ENCODE results near the gene LBH.
A peak's percentile ranks its signal among the peaks of the same experiment; 100 is the strongest.
"Not testable (repeated sequence)": the region's sequence is repeated elsewhere in the genome, so short reads cannot be mapped to it uniquely, and the experiment has no call there.

LBH gene

GRCh38 chr2:30259827-30260679 is 28.7 kb downstream of the LBH start:
- DNase-seq, result no peak

- no peak for DNase-seq
Observed at GRCh38 chr2:30260941-30261340, 29.6 kb downstream of the LBH start.

GRCh38 chr2:30261695-30262211 is 30.4 kb downstream of the LBH start:
- peak; percentile 67 for DNase-seq

GRCh38 chr2:30262716-30263309 is 31.5 kb downstream of the LBH start:
- no peak for DNase-seq

- DNase-seq, result no peak
Observed at GRCh38 chr2:30264274-30264673, 32.9 kb downstream of the LBH start.

GRCh38 chr2:30265052-30266015 is 34.0 kb downstream of the LBH start:
- DNase-seq, result no peak

- DNase-seq, result peak; percentile 58
Observed at GRCh38 chr2:30266051-30266621, 34.8 kb downstream of the LBH start.

- no peak for DNase-seq
Observed at GRCh38 chr2:30266705-30267104, 35.4 kb downstream of the LBH start.

GRCh38 chr2:30267161-30267975 is 36.0 kb downstream of the LBH start:
- peak; percentile 60 for DNase-seq

GRCh38 chr2:30268296-30268871 is 37.0 kb downstream of the LBH start:
- no peak for DNase-seq

GRCh38 chr2:30269114-30269770 is 37.9 kb downstream of the LBH start:
- DNase-seq, result not testable (repeated sequence)

- DNase-seq, result no peak
Observed at GRCh38 chr2:30269771-30270145, 38.4 kb downstream of the LBH start.

GRCh38 chr2:30270166-30270565 is 38.8 kb downstream of the LBH start:
- no peak for DNase-seq

- DNase-seq, result no peak
Observed at GRCh38 chr2:30271301-30271700, 40.0 kb downstream of the LBH start.

GRCh38 chr2:30272286-30272685 is 41.0 kb downstream of the LBH start:
- DNase-seq, result no peak

- DNase-seq, result peak; percentile 29
Observed at GRCh38 chr2:30272761-30273573, 41.6 kb downstream of the LBH start.

- DNase-seq, result no peak
Observed at GRCh38 chr2:30273574-30273929, 42.2 kb downstream of the LBH start.

- no peak for DNase-seq
Observed at GRCh38 chr2:30275256-30275655, 43.9 kb downstream of the LBH start.

GRCh38 chr2:30276455-30276911 is 45.1 kb downstream of the LBH start:
- peak; percentile 27 for DNase-seq

GRCh38 chr2:30277582-30277981 is 46.2 kb downstream of the LBH start:
- DNase-seq, result no peak
